GM12873 (cell line): Measurements from ENCODE around the gene NFYC.

Experiments
- CTCF ChIP-seq: IDR thresholded peaks from 2 replicates; pipeline ENCODE4 v1.5.1; 2012; ENCODE audit warnings: low read depth, mild to moderate bottlenecking, moderate library complexity, low read length, control low read depth; ENCODE audit not compliant: insufficient read depth; ENCODE audit errors: missing control alignments

The NFYC gene

GRCh38 chr1:40751802-40752201 lies 60.3 kb downstream of the NFYC start:
- TF ChIP-seq CTCF, result no peak

GRCh38 chr1:40753142-40753882 lies 61.8 kb downstream of the NFYC start:
- no peak for TF ChIP-seq CTCF

GRCh38 chr1:40754201-40754600 lies 62.7 kb downstream of the NFYC start:
- no peak for TF ChIP-seq CTCF

- TF ChIP-seq CTCF, result no peak
Measured at GRCh38 chr1:40755067-40755466, 63.6 kb downstream of the NFYC start.

GRCh38 chr1:40756523-40756922 lies 65.0 kb downstream of the NFYC start:
- TF ChIP-seq CTCF, result no peak

GRCh38 chr1:40757084-40757483 lies 65.6 kb downstream of the NFYC start:
- TF ChIP-seq CTCF, result no peak

- TF ChIP-seq CTCF, result no peak
Measured at GRCh38 chr1:40758004-40758403, 66.5 kb downstream of the NFYC start.
